Measurements from ENCODE around the gene WWC2.

- TF ChIP-seq, protein P1, sequence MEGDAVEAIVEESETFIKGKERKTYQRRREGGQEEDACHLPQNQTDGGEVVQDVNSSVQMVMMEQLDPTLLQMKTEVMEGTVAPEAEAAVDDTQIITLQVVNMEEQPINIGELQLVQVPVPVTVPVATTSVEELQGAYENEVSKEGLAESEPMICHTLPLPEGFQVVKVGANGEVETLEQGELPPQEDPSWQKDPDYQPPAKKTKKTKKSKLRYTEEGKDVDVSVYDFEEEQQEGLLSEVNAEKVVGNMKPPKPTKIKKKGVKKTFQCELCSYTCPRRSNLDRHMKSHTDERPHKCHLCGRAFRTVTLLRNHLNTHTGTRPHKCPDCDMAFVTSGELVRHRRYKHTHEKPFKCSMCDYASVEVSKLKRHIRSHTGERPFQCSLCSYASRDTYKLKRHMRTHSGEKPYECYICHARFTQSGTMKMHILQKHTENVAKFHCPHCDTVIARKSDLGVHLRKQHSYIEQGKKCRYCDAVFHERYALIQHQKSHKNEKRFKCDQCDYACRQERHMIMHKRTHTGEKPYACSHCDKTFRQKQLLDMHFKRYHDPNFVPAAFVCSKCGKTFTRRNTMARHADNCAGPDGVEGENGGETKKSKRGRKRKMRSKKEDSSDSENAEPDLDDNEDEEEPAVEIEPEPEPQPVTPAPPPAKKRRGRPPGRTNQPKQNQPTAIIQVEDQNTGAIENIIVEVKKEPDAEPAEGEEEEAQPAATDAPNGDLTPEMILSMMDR (IDR thresholded peaks at IDR 0.05) = no peak
- TF ChIP-seq TCF7L2 (IDR thresholded peaks at IDR 0.05; ENCODE audit: low read depth, low read length) (no peak), POLR2AphosphoS5 (IDR thresholded peaks at IDR 0.05; ENCODE audit: low read depth, low read length) (no peak), REST (IDR thresholded peaks at IDR 0.05; ENCODE audit: insufficient read depth in 1 of 2, low read depth in 2 of 2, low read length in 1 of 2) (no peak)
These were observed 56.6 kb downstream of the WWC2 start for GRCh38 chr4:183155450-183156184.
